DMS153 treated with DMSO at 0.1 percent for 48 hours (cell line): ENCODE results near the gene CARD14.
"Not testable (repeated sequence)": the region's sequence is repeated elsewhere in the genome, so short reads cannot be mapped to it uniquely, and the experiment has no call there.

Source experiments
- DNase-seq: peaks from one replicate; lab custom pipeline; 2025; ENCODE audit not compliant: unreplicated experiment; lab: John Stamatoyannopoulos, UW

CARD14 gene

DNA sequence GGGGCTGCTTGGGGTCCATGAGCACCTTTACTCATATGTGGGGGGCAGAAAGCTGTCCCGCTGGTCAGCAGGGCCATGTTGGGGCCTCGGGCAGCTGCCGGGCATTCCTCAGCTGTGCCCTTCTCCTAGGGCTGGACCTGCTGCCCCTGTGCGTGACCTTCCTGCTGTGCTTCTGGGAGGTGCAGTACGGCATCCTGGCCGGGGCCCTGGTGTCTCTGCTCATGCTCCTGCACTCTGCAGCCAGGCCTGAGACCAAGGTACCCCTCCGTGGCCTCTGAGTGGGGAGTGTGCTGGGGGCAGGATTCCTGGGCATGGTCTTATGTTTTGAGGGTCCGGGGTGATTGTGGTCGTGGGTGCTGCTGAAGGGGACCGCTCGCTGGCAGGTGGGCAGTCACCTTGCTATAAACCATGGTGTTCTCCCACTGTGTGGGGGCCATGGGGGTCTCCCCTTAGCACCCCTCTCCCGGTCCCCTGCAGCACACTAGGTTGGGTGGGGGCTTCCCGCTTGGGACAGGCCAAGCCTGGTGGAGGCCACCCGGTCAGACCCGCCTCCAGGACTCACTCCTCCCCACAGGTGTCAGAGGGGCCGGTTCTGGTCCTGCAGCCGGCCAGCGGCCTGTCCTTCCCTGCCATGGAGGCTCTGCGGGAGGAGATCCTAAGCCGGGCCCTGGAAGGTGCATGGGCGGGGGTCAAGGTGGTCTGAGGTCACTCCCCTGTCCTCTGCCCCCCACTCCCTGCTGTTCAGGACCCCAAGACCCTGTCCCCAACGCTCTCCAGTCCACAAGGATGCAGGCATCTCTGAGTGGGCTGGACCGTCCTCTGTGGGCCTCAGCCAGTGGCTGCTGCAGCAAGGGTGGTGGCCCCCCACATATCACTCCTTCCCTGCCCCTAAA lies 78.4 kb downstream of the CARD14 start:
- DNase-seq, result no peak

DNA sequence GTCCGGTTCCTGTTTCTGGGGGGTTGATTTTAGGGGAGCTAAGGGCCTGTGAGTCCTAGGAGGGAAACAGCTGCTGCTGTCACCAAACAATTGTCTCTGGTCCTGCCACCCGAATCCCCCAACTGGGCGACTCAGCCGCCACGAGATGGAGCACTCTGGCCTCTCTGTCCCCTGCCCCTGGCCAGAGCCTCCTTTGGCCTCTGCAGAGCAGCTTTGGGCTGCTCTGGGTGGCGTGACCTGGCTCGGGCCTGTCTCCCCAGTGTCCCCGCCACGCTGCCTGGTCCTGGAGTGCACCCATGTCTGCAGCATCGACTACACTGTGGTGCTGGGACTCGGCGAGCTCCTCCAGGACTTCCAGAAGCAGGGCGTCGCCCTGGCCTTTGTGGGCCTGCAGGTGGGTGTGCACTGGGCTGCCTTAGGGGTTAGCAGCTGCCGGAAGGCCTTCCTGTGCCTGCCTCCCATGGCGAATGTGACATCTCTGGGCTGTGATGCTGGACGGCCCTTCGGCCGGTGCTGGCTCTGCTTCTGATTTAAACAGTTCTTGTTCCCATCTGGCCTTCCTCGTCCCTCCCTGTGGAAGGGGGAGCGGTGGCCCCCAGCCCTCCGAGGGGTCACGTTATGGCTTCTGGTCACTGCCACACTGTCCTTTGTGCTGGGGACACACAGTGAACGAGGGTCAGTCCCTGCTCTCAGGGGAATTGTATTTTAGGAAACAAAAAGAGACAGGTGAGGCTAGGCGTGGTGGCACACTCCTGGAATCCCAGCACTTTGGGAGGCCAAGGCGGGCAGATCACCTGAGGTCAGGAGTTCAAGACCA lies 79.3 kb downstream of the CARD14 start:
- no peak for DNase-seq

- DNase-seq, result no peak
These were observed 82.1 kb downstream of the CARD14 start for GRCh38 chr17:80251966-80252365.

DNA sequence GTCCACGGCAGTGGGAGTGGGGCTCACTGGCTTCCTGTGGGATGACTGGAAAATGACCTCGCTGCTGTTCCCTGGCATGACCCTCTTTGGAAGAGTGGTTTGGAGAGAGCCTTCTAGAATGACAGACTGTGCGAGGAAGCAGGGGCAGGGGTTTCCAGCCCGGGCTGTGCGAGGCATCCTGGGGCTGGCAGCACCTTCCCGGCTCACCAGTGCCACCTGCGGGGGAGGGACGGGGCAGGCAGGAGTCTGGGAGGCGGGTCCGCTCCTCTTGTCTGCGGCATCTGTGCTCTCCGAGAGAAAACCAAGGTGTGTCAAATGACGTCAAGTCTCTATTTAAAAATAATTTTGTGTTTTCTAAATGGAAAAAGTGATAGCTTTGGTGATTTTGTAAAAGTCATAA lies 83.0 kb downstream of the CARD14 start:
- DNase-seq, result peak; percentile 64

GRCh38 chr17:80253631-80254395 lies 84.0 kb downstream of the CARD14 start:
- DNase-seq, result no peak

DNA sequence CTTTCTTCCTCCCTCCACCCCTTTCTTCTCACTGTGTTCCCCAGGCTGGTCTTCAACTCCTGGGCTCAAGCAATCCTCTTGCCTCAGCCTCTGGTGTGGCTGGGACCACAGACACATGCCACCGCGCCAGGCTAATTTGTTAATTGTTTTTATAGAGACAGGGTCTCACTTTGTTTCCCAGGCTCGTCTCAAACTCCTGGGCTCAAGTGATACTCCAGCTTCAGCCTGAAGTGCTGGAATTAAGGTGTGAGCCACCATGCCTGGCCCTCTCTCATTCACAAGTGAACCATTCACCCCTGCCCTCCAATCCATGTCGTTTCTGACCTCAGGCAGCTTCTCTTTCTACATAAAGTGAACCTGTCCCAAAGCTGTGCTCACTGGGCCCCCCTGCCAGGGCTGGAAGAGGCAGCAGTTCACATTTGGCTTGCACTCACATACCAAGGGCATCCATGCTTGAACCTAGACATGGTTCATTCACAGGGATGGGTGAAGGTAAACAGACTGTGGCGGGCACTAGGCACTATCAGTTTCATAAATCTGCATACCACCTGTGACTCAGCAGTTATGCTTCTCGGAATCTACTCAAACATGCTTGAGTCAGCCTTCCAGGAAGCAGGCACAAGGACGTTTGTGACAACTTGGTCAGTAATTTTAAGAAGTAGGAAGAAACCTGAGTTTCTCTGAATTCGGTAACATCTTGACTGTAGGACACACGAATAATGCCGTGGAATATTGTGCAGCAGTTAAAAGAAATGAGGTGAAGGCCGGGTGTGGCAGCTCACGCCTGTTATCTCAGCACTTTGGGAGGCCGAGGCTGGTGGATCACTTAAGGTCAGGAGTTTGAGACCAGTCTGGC lies 84.8 kb downstream of the CARD14 start:
- DNase-seq, result no peak

- DNase-seq, result no peak
These were observed 86.2 kb downstream of the CARD14 start for GRCh38 chr17:80256034-80256350.

- DNase-seq, result no peak
These were observed 87.9 kb downstream of the CARD14 start for GRCh38 chr17:80257716-80258213.

DNA sequence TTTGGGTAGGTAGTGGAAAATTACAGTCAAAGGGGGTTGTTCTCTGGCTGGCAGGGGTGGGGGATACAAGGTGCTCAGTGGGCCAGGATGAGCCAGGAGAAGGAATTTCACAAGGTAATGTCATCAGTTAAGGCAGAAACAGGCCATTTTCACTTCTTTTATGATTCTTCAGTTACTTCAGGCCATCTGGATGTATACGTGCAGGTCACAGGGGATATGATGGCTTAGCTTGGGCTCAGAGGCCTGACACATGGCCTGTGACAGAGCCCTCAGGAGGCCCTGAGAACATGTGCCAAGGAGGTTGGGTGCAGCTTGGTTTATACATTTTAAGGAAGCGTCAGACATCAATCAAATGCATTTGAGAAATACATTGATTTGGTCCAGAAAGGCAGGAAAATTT lies 88.5 kb downstream of the CARD14 start:
- not testable (repeated sequence) for DNase-seq
